ENCODE results near the gene KANSL3.

DNA sequence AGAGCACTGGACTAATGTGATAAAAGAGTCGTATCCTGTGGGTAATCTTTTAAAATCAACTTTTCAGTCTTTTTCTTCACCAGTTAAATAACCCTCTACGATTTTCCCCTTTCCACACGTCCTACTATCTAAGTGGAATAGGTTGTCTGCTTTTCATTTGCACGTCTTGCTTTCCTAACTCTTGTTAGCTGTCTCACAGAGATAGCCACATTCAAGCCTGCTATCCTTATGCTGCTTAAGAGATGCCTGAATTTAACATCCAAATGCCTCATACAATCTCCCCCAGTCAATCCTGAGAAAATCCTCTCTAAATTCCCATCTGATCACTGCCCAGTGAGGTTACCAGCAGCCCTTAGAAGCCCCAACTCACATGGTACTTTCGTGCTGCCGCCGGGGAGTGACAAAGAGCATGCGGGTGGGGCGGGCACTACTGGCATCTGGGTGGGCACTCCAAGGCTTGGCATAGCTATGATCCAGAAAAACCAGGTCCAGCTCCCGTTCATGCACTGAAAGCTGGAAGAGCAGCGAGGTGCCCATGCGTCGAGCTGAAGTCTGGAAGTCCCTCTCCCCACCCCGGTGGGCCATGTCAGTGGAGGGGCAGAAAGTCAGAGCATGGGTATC is 1.5 kb downstream of the KANSL3 start:
- TF ChIP-seq POLR2A (IDR thresholded peaks at IDR 0.05; ENCODE audit: low read length) (no peak), GATA1 (IDR thresholded peaks at IDR 0.05; ENCODE audit: low read depth, low read length) (no peak)

Measured in erythroblast (primary cell).